Prostate gland (tissue), 2 donors: Measurements from ENCODE around the gene FANCD2. TPM values are rescaled to one million over a fixed set of nuclear protein-coding genes. Genes with fewer than 3 reads are reported as not detected.
"Not testable (repeated sequence)": the region's sequence is repeated elsewhere in the genome, so short reads cannot be mapped to it uniquely, and the experiment has no call there.

ENCODE experiments used
- DNase-seq: peaks from one replicate; pipeline ENCODE4 v3.0.0-alpha.2; 2019; ENCODE audit warnings: low spot score
- H3K27ac ChIP-seq, 2 donors: fragments of 200-600 bp; sonication (generic); 2 replicates each; pipeline ENCODE4 v1.5.1; 2017 to 2019
- H3K27me3 ChIP-seq: fragments of 200-600 bp; sonication (generic); replicated peaks from 2 replicates; pipeline ENCODE4 v1.5.1; 2019; ENCODE audit not compliant: insufficient read depth
- H3K36me3 ChIP-seq, 2 donors: fragments of 200-600 bp; sonication (generic); 1 replicate in 1 of 2; 2 replicates in 1 of 2; pipeline versions ENCODE4 v1.5.1 to v1.8.1; 2017 to 2019
- H3K4me1 ChIP-seq: fragments of 200-600 bp; sonication (generic); replicated peaks from 2 replicates; pipeline ENCODE4 v1.5.1; 2019
- H3K4me3 ChIP-seq, 2 donors: fragments of 200-600 bp; sonication (generic); 2 replicates each; pipeline ENCODE4 v1.5.1; 2017 to 2019
- H3K9me3 ChIP-seq: fragments of 200-600 bp; sonication (generic); 2 replicates; pipeline ENCODE4 v1.5.1; 2017
- CTCF ChIP-seq, 4 experiments: fragments of 200-600 bp in 2 of 4; fragments of 450-650 bp in 2 of 4; sonication (generic) in 2 of 4; IDR thresholded peaks; 1 replicate in 3 of 4; 2 replicates in 1 of 4; pipeline ENCODE4 v1.5.1; 2016 to 2019; ENCODE audit warnings: antibody characterized with exemption in 4 of 4, mild to moderate bottlenecking in 2 of 4, moderate library complexity in 2 of 4
- POLR2A ChIP-seq: fragments of 450-650 bp; IDR thresholded peaks from one replicate; pipeline ENCODE4 v1.6.1; 2016; ENCODE audit warnings: antibody characterized with exemption, mild to moderate bottlenecking
- POLR2AphosphoS5 ChIP-seq: sonication (generic); formaldehyde crosslinking; IDR thresholded peaks from one replicate; pipeline ENCODE4 v1.6.1; 2017; ENCODE audit warnings: antibody characterized with exemption
- WGBS: methylation state at CpG from one replicate; pipeline ENCODE4 v1.1.5; 2018; 5-methylcytosine and 5-hydroxymethylcytosine counted together
- intact Hi-C: fragments of 100-400 bp; cut with DNase I; formaldehyde crosslinking; loops from one replicate; pipeline ENCODE4 v1.14.2; 2022
- total RNA-seq, 2 donors: library from RNA; depleted of rRNA; stranded (reverse); fragments of >200 nt; gene quantifications; one replicate each; pipeline ENCODE4 v1.1.0, GENCODE V29; 2016

Gene FANCD2
- total RNA-seq, 2 donors from 2014 or later: 7.6 to 13.2 TPM

DNA sequence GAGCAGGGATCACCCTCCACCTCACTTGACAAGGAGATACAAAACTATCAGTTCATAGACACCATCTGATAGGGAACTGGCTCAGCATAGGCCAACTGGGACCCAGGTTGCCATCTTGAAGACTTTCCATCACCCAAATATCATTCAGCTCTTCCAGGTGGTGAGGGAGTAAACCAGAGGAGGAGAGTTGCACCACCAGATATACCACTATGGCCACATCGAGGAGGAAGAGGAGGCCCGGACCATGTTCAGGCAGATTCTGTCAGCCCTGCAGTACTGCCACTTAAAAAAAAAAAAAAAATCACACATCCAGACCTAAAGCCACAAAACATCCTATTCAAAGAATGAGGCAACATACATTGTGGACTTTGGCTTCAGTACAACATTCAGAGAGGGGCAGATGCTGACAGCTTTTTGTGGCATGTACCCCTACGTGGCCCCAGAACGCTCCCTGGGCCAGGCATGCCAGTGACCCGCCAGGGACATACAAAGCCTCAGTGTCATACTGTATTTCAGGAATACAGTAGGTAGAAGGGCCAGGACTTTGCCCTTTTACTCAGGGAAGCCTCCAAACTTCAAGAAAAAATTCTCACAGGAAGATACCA lies 21.2 kb upstream of the FANCD2 start:
- no peak for DNase-seq
- Histone ChIP-seq H3K9me3 (no peaks in the 10 kb centered on the region), H3K27ac (no peak overlapping the region), H3K27me3 (no peaks in the 10 kb centered on the region), H3K36me3 (no peaks in the 10 kb centered on the region), H3K4me3 (no peak overlapping the region), H3K4me1 (no peaks in the 10 kb centered on the region)
- intact Hi-C loops: no loop called here
- TF ChIP-seq POLR2A (no peak), POLR2AphosphoS5 (no peak), CTCF (IDR thresholded peaks at IDR 0.05) (no peak)
- WGBS: 64% methylated on average over 5 of the region's 5 CpGs

DNA sequence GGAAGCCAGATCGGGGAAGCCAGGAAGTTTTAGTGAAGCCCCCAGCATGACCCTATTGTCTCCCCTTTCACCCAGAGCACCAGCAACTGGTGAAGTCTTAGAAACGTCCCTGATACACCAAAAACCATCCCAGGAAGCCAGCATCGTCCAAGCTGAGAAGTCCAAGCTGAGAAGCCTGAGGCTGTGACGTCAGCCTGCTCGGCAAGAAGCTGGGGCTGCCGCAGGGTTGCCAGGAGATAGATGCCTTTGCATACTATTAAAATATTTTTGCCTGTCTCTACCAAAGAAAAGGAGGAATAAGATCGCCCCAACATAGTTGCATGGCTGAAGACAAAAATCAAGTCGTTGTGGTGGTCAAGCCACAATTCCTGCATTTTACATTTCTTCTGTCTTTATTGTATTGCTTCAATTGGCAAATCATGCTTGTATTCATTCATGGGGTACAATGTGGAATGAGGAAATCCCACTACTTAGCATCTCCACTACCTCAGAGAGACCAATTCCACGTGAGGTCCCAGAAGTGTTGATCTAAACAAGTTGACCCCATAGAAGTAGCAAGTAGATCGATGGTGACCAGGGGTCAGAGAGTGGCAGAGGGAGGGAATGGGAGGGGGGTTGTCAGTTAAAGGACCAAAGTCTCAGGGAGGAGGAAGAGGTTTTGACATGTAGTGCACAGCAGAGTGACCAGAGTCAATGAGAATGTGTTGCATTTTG lies 20.0 kb upstream of the FANCD2 start:
- intact Hi-C loops: no loop called here
- no peak for DNase-seq
- H3K4me3 ChIP-seq: no peak overlapping the region
- no peak overlapping the region for H3K27ac ChIP-seq
- H3K36me3 ChIP-seq: no peaks in the 10 kb centered on the region
- H3K9me3 ChIP-seq: no peaks in the 10 kb centered on the region
- no peak for TF ChIP-seq POLR2A
- TF ChIP-seq POLR2AphosphoS5: no peak
- no peak for TF ChIP-seq CTCF (IDR thresholded peaks at IDR 0.05)
- WGBS: 67% methylated on average over 10 of the region's 10 CpGs
- no peaks in the 10 kb centered on the region for H3K27me3 ChIP-seq
- H3K4me1 ChIP-seq: peaks cover 4% of the 10 kb centered on the region

GRCh38 chr3:10006762-10007090 lies 19.5 kb upstream of the FANCD2 start:
- intact Hi-C loops: no loop called here
- WGBS: 52% methylated on average over 8 of the region's 8 CpGs
- no peak for DNase-seq
- Histone ChIP-seq H3K4me3 (no peak overlapping the region), H3K9me3 (no peaks in the 10 kb centered on the region), H3K4me1 (peaks cover 4% of the 10 kb centered on the region), H3K27ac (no peak overlapping the region), H3K36me3 (no peaks in the 10 kb centered on the region), H3K27me3 (no peaks in the 10 kb centered on the region)
- TF ChIP-seq CTCF (IDR thresholded peaks at IDR 0.05) (no peak), POLR2AphosphoS5 (no peak), POLR2A (no peak)

GRCh38 chr3:10007126-10007782 lies 19.0 kb upstream of the FANCD2 start:
- DNase-seq: no peak
- Histone ChIP-seq H3K9me3 (no peaks in the 10 kb centered on the region), H3K27me3 (no peaks in the 10 kb centered on the region), H3K4me3 (no peak overlapping the region), H3K4me1 (peaks cover 4% of the 10 kb centered on the region), H3K27ac (no peak overlapping the region), H3K36me3 (no peaks in the 10 kb centered on the region)
- WGBS: 73% methylated on average over 7 of the region's 7 CpGs
- TF ChIP-seq POLR2A: no peak
- TF ChIP-seq CTCF (IDR thresholded peaks at IDR 0.05): no peak
- no peak for TF ChIP-seq POLR2AphosphoS5
- intact Hi-C loops: no loop called here

DNA sequence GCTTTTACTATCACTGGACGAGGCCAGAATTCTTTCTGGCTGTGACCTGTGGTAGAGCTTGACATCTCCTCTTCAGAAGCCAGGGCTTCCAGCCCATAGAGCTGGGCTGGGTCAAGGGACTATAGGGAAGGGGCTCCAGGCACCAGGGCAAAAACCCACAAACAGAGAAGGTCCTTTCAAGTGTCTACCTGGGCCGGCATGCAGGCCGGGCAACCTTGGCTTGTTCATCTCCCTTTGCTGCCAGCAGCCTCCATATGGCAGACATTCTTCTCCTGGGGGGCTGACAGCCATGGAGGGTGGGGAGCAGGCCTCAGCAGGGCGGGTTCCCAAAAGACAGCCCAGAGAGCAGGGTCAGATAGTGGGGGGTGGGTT lies 18.0 kb upstream of the FANCD2 start:
- 79% methylated on average over 4 of the region's 4 CpGs for WGBS
- DNase-seq, H3K4me3 ChIP-seq, H3K9me3 ChIP-seq, intact Hi-C loops, H3K36me3 ChIP-seq, H3K27me3 ChIP-seq, H3K4me1 ChIP-seq, H3K27ac ChIP-seq: not testable (repeated sequence)
